ENCODE results near the gene STK17A.

DNA sequence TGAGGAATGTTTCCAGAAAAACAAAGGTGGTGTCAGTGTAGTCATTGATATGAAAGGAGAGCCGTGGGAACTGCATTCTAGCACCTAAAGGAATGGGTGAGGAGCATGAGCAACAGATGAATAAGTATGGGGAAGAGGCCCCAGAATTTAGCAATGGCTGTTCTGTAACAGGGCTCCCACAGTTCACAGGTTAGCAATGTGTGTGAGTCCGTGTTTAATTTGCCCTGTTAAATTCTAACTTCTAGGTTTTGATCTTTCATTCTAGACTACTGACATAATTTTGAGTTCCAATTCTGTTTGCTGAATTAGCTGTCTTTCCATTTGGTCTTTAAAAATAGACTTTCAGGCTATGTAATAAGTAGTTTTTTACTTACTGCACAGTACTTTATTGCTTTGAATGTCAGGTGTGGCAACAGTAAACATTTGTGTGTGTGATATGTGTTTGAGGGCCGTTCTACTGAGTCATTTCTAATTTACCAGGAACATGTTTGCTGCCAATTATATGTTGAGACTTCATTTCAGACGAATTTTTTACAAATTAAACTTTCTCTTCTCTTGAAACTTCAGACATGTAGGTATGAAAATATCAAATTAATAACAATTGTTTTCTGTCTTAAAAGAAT lies 8.8 kb downstream of the STK17A start:
- TF ChIP-seq, protein P1, sequence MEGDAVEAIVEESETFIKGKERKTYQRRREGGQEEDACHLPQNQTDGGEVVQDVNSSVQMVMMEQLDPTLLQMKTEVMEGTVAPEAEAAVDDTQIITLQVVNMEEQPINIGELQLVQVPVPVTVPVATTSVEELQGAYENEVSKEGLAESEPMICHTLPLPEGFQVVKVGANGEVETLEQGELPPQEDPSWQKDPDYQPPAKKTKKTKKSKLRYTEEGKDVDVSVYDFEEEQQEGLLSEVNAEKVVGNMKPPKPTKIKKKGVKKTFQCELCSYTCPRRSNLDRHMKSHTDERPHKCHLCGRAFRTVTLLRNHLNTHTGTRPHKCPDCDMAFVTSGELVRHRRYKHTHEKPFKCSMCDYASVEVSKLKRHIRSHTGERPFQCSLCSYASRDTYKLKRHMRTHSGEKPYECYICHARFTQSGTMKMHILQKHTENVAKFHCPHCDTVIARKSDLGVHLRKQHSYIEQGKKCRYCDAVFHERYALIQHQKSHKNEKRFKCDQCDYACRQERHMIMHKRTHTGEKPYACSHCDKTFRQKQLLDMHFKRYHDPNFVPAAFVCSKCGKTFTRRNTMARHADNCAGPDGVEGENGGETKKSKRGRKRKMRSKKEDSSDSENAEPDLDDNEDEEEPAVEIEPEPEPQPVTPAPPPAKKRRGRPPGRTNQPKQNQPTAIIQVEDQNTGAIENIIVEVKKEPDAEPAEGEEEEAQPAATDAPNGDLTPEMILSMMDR (conservative IDR thresholded peaks at IDR 0.05; ENCODE audit: low read length): no peak
- no peak for TF ChIP-seq EZH2phosphoT487 (IDR thresholded peaks at IDR 0.05; ENCODE audit: borderline replicate concordance)
